Upper lobe of right lung (tissue), 1 donor: ENCODE measurements around the gene ATXN7. TPM values are rescaled to one million over a fixed set of nuclear protein-coding genes. Genes with fewer than 3 reads are reported as not detected.
A peak's percentile ranks its signal among the peaks of the same experiment; 100 is the strongest.

Source experiments
- ATAC-seq: fragments of 200-7000 bp; cut with Tn5 transposase; one replicate; pipeline ENCODE4 v1.9.1; 2020; ENCODE audit warnings: mild to moderate bottlenecking, moderate library complexity
- DNase-seq: peaks from one replicate; pipeline ENCODE4 v3.0.0-alpha.2; 2020
- H3K27ac ChIP-seq: fragments of 200-600 bp; one replicate; pipeline ENCODE4 v1.8.0; 2022
- H3K27me3 ChIP-seq: fragments of 200-600 bp; one replicate; pipeline ENCODE4 v1.8.0; 2022; ENCODE audit warnings: mild to moderate bottlenecking
- H3K36me3 ChIP-seq: fragments of 200-600 bp; one replicate; pipeline ENCODE4 v1.8.0; 2022
- H3K4me1 ChIP-seq: fragments of 200-600 bp; one replicate; pipeline ENCODE4 v1.8.0; 2022
- H3K4me3 ChIP-seq: fragments of 200-600 bp; one replicate; pipeline ENCODE4 v1.8.0; 2022; ENCODE audit warnings: mild to moderate bottlenecking
- H3K9me3 ChIP-seq: fragments of 200-600 bp; one replicate; pipeline ENCODE4 v1.8.0; 2022
- CTCF ChIP-seq: fragments of 200-600 bp; IDR thresholded peaks from one replicate; pipeline ENCODE4 v1.8.0; 2022; ENCODE audit warnings: antibody characterized with exemption
- intact Hi-C: fragments of 100-400 bp; cut with DNase I; formaldehyde crosslinking; loops from one replicate; pipeline ENCODE4 v1.11.0; 2022
- total RNA-seq: library from RNA; stranded (reverse); fragmentation: NEBNext Ultra II Directional; extraction: Animal tissue kit (Norgen Biotek cat#: 25700); gene quantifications from one replicate; pipeline ENCODE4 v1.2.1, GENCODE V29; 2021
- donor health status: DM: no; HTN: yes; CAD: no; lungs with severe emphysema.

The ATXN7 gene
- total RNA-seq, 1 donor from 2014 or later: 35.5 TPM

DNA sequence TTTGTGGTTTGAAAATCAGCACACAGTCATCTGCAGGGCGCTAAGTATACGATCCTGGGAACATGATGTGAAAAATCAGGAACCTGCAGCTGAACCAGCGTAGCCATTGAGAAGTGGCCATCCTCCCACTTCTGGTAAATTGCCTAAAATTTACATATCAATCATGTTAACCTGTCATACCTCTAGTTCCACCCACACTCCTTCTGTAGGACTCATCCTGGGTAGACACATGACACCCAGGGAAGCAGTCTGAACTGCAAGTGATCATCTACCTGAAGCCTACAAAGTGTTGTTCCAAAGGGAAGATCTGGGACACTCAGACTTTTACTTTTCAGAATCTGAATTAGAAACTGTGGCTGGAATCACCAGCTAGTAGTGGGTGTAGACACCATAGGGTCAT lies 165.1 kb downstream of the ATXN7 start:
- Histone ChIP-seq H3K27ac (no peak overlapping the region), H3K36me3 (no peaks in the 10 kb centered on the region), H3K9me3 (no peaks in the 10 kb centered on the region), H3K4me1 (no peaks in the 10 kb centered on the region), H3K4me3 (no peak overlapping the region), H3K27me3 (peaks cover 4% of the 10 kb centered on the region)
- no peak for TF ChIP-seq CTCF
- intact Hi-C loops: no loop called here
- no peak for ATAC-seq
- DNase-seq: no peak

GRCh38 chr3:64029287-64029686 lies 165.6 kb downstream of the ATXN7 start:
- Histone ChIP-seq H3K9me3 (no peaks in the 10 kb centered on the region), H3K4me3 (no peak overlapping the region), H3K36me3 (no peaks in the 10 kb centered on the region), H3K27me3 (peaks cover 4% of the 10 kb centered on the region), H3K27ac (no peak overlapping the region), H3K4me1 (no peaks in the 10 kb centered on the region)
- intact Hi-C loops: no loop called here
- TF ChIP-seq CTCF: no peak
- no peak for DNase-seq
- no peak for ATAC-seq

- no peaks in the 10 kb centered on the region for H3K4me1 ChIP-seq
- H3K9me3 ChIP-seq: no peaks in the 10 kb centered on the region
- ATAC-seq (peak; percentile 99), DNase-seq (peak; percentile 80)
- peak; percentile 88 for TF ChIP-seq CTCF
- intact Hi-C loops: loop anchor here (5.0 kb wide), 2 partner anchors 367 to 457 kb away; no protein-coding TSS in a partner anchor
- H3K27ac ChIP-seq: no peak overlapping the region
- H3K36me3 ChIP-seq: no peaks in the 10 kb centered on the region
- peaks cover 4% of the 10 kb centered on the region for H3K27me3 ChIP-seq
- peak overlapping the region; percentile 41 for H3K4me3 ChIP-seq
These were observed 167.1 kb downstream of the ATXN7 start for GRCh38 chr3:64030741-64031140.

DNA sequence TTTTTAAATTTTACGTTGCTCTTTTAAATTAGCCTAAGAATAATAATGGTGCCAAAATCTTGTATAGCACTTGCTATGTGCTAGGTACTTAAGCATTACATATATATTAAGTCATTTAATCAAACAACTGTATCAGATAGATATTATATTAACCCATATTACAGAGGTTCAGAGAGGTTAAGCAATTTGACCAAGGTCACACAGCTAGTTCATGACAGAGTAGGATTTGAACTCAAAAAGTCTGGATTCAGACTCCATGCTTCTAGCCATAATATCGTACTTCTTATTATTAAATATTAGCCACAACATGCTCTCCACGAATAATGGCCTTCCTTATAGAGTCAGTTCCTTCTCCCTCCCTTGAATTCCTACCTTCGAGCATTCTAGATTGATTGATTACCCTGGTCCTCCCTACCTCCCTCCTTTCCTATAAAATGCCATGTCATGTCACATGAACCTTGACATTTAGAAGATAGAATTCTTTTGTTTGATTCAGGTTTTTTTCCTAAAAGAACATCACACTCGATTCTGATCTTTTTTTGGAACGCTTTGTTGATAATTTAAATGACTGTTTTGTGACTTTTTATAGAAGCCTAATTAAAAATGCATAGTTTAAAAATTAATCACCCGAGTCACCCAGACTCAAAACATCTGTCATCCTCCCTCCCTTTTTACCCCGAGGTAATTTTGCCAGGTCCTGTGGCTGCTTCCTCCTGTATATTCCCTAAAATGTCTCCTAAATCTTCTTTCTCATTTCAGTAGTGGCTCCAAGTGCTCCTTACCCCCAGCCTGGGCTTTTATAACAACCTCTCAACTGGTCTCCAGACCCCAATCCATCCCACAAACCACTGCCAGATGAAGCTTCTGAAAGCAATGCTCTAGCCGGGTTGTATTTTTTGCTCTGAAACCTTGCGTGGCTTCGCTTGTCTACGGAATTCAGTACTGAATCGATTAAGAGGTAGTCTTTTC lies 168.2 kb downstream of the ATXN7 start:
- no peak for DNase-seq
- no peak overlapping the region for H3K27ac ChIP-seq
- H3K4me1 ChIP-seq: no peaks in the 10 kb centered on the region
- H3K4me3 ChIP-seq: no peak overlapping the region
- no peak for ATAC-seq
- H3K9me3 ChIP-seq: no peaks in the 10 kb centered on the region
- TF ChIP-seq CTCF: no peak
- intact Hi-C loops: loop anchor here (5.0 kb wide), 2 partner anchors 365 to 455 kb away; no protein-coding TSS in a partner anchor
- H3K36me3 ChIP-seq: no peaks in the 10 kb centered on the region
- peaks cover 4% of the 10 kb centered on the region for H3K27me3 ChIP-seq

DNA sequence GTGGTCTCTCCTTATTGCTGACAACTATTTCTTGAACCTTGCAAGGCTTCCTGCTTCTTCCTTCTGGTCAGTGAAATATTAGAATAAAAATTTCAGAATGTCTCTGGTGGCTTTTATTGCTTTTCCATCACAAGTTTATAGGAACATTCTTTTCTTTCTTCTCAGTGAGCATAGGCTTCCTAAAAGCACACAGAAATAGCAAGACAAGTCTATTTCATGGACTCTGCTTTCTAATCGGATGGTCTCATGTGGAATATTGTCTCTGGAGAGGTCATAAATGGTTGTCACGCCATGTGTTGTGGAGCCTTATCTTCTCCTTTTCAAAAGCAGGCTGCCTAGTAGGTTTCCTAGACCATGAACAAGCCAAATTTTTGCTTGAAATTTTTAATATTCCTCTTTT lies 169.4 kb downstream of the ATXN7 start:
- TF ChIP-seq CTCF: no peak
- no peak overlapping the region for H3K27ac ChIP-seq
- intact Hi-C loops: loop anchor here (5.0 kb wide), 2 partner anchors 364 to 454 kb away; no protein-coding TSS in a partner anchor

More for the DNA sequence above, 169.4 kb downstream of the ATXN7 start:
- ATAC-seq (no peak), DNase-seq (no peak)
- Histone ChIP-seq H3K27me3 (peaks cover 4% of the 10 kb centered on the region), H3K9me3 (no peaks in the 10 kb centered on the region), H3K4me1 (no peaks in the 10 kb centered on the region), H3K36me3 (no peaks in the 10 kb centered on the region), H3K4me3 (no peak overlapping the region)
